ENCODE data around the gene PRKCZ. TPM values are rescaled to one million over a fixed set of nuclear protein-coding genes. Genes with fewer than 3 reads are reported as not detected.

PRKCZ gene
- total and polyA plus RNA-seq, 9 of the 15 experiments (the other 6 are each of a cell fraction or from before 2014, with no cell fraction given) = 0.07 to 3.1 (median 1.3) TPM

DNA sequence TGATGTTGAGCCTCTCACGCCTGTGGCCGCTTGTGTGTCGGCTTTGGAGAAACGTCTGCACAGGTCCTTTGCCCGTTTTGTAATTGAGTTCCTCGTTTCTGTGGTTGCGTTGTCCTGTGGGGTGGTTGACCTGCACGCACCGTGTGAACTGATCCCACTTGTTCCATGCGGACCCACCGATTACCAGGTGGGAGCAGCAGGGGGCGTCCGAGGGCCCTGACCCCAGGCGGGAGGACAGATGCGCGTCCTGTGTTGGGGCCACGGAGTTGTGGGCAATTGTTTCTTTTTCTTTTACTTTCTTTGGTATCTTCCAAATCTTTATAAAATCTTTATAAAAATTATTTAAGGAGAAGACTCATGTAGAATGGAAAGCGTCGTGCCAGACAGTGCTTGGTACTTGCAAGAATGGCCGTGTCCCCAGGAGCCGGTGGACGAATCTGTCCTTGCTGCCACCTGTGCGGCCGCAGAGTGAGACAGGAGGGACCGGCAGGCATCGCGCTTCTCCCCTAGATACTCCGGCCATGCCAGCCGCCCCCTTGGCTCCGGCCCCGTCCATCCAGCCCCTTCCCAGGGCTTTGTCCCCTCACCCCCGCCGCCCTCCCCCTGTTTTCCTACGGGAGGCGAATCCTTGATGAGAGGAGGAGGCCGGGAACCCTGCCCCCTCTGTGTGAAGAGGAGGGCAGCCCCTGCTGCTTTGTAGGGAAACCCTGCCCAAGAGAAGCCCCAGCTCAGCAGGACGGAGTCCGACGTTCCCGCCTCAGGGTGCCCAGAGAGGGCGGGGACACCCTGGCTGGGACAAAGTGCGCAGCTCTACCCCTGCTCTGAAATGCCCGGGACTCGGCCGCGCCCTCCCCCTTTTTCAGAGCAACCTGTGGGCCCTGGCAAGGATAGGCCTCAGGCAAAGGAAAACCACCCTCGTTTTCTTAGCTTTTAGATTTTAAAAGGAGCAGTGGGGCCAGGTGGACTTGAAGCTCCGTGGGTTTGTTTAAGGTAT, 41.7 kb downstream of the PRKCZ start:
- in situ Hi-C loops (cut with MboI) = no loop called here
- peak; percentile 79 to 90 (median 84) for DNase-seq (ENCODE audit: extremely low read depth in 1 of 4, low spot score in 3 of 4)
- no peak for TF ChIP-seq ZNF507 (tag; conservative IDR thresholded peaks at IDR 0.05)
- TF ChIP-seq CTCFL (IDR thresholded peaks at IDR 0.05; ENCODE audit: borderline replicate concordance, insufficient read depth, low read depth, low read length, poor library complexity, severe bottlenecking) = peak; percentile 85
- TF ChIP-seq MLLT1 (IDR thresholded peaks at IDR 0.05) = peak in 1 of 2 experiments; percentile 14; a peak in 1 of 4 replicates
- TF ChIP-seq RNF2 (IDR thresholded peaks at IDR 0.05) = 0 out of 2 replicates have a peak, but pooled peaks have one; percentile 17
- 0 out of 2 replicates have a peak, but pooled peaks have one; percentile 17 for TF ChIP-seq CTBP1 (IDR thresholded peaks at IDR 0.05; ENCODE audit: borderline replicate concordance)
- TF ChIP-seq SREBF2 (CRISPR knock-in tag; IDR thresholded peaks at IDR 0.05) = no peak
- TF ChIP-seq POLR2H (tag; IDR thresholded peaks at IDR 0.05; ENCODE audit: low read depth) = no peak
- peak; percentile 32; the same call in 1 of the 2 replicates for TF ChIP-seq ESRRA (IDR thresholded peaks at IDR 0.05; ENCODE audit: borderline replicate concordance, low read depth)
- peak; percentile 62; the same call in 1 of the 2 replicates for TF ChIP-seq RB1 (IDR thresholded peaks at IDR 0.05; ENCODE audit: low read depth)
- TF ChIP-seq ZBTB7A (IDR thresholded peaks at IDR 0.05; ENCODE audit: borderline replicate concordance, control insufficient read depth, low read depth, low read length) = peak; percentile 60; the same call in 1 of the 2 replicates
- peak; percentile 63 for TF ChIP-seq MYC (IDR thresholded peaks at IDR 0.05; ENCODE audit: low read depth, low read length)
- TF ChIP-seq MYC (CRISPR knock-in tag; IDR thresholded peaks at IDR 0.05; ENCODE audit: borderline replicate concordance, low read depth) = no peak
- no peak for TF ChIP-seq TRIM24 (IDR thresholded peaks at IDR 0.05)
- TF ChIP-seq, protein P1, sequence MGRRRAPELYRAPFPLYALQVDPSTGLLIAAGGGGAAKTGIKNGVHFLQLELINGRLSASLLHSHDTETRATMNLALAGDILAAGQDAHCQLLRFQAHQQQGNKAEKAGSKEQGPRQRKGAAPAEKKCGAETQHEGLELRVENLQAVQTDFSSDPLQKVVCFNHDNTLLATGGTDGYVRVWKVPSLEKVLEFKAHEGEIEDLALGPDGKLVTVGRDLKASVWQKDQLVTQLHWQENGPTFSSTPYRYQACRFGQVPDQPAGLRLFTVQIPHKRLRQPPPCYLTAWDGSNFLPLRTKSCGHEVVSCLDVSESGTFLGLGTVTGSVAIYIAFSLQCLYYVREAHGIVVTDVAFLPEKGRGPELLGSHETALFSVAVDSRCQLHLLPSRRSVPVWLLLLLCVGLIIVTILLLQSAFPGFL (CRISPR knock-in tag; IDR thresholded peaks at IDR 0.05) = no peak
- TF ChIP-seq HES1 (IDR thresholded peaks at IDR 0.05; ENCODE audit: low read depth) = no peak

More for the DNA sequence above, 41.7 kb downstream of the PRKCZ start:
- no peaks in the 10 kb centered on the region for H3K79me2 ChIP-seq (ENCODE audit: control insufficient read depth, insufficient read depth, low read length)
- H3K9ac ChIP-seq (ENCODE audit: insufficient read depth in 1 of 2, low read depth in 2 of 2, low read length in 2 of 2) = no peak overlapping the region; a peak in 1 of 4 replicates
- FAIRE-seq = peak; percentile 96
- H3K27me3 ChIP-seq (ENCODE audit: control insufficient read depth in 2 of 2, insufficient read depth in 2 of 2, low read length in 2 of 2) = peaks cover 43 to 90% of the 10 kb centered on the region in 2 experiments
- no peak overlapping the region for H3K4me3 ChIP-seq
- H3K9me1 ChIP-seq (ENCODE audit: control insufficient read depth, insufficient read depth, low read length) = no peaks in the 10 kb centered on the region
- ChIA-PET POLR2A (interaction anchor here (0.6 to 1.1 kb wide), 5 partner anchors 12 to 1705 kb away, joined by 3 to 6 read pairs (median 4); no protein-coding TSS in a partner anchor), CTCF (ENCODE audit: low intra/inter-chr PET ratio) (interaction anchor here (1.2 kb wide), 1 partner anchor 46 kb away, joined by 4 read pairs; no protein-coding TSS in a partner anchor)
- no peak overlapping the region for H3K27ac ChIP-seq (ENCODE audit: extremely low read depth, low read depth, low read length)
- H4K20me1 ChIP-seq (replicated peaks; ENCODE audit: control insufficient read depth, insufficient read depth, low read length) = peaks cover 7% of the 10 kb centered on the region; the same call in 1 of the 2 replicates
- H3K4me2 ChIP-seq (ENCODE audit: insufficient read depth, low read length) = no peak overlapping the region
- WGBS (ENCODE audit: insufficient coverage, low coverage, missing lambda C conversion rate) = 11% methylated on average over 45 of the region's 48 CpGs
- no TSS peak for BruUV-seq (replicated peaks)
- no peaks in the 10 kb centered on the region for H3K9me3 ChIP-seq (replicated peaks; ENCODE audit: control insufficient read depth, insufficient read depth, low read depth, low read length)
- ATAC-seq = peak; percentile 94
- no peak overlapping the region for H2AFZ ChIP-seq (ENCODE audit: low read depth, low read length)
- intact Hi-C loops (cut with micrococcal nuclease) = loop anchor here (2.0 kb wide), 1 partner anchor 83 kb away; no protein-coding TSS in a partner anchor
- peaks cover 0 to 48% of the 10 kb centered on the region in 2 experiments; a peak in 2 of 5 replicates for H3K4me1 ChIP-seq (replicated peaks in 1 of 2; ENCODE audit: control insufficient read depth in 2 of 2, insufficient read depth in 2 of 2, low read length in 2 of 2)
- no peaks in the 10 kb centered on the region for H3K36me3 ChIP-seq (ENCODE audit: control insufficient read depth, insufficient read depth, low read length)
